ENCODE results near the gene HLA-B. TPM values are rescaled to one million over a fixed set of nuclear protein-coding genes. Genes with fewer than 3 reads are reported as not detected.

The HLA-B gene
- polyA plus RNA-seq, 4 donors = 282 to 2,421 (median 1,159) TPM

DNA sequence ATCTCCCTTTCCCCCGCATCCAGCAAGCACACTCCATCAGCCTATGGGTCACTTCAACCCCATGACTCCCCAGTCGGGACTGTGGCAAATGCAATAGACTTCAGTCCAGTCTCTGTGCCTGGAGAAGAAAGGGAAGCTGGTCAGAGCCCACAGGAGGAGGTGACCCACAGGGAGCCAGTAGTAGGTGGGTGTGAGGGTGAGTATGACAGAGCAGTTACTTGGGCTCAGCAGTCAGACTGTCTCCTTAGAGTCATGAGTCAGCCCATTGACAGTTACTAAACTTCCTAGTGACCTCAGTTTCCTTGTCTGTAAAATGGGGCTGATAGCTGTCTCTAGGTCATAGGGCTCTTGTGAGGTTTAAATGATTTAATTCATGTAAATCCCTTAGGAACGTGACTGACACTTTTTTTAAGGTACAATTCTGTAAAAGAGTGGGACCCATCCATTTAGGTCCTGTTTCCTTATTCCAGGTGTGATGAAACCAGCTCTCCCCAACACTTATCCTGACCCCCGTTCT lies 51.2 kb downstream of the HLA-B start:
- no peaks in the 10 kb centered on the region for H3K36me3 ChIP-seq (ENCODE audit: control insufficient read depth in 3 of 3, insufficient read depth in 2 of 3, low read depth in 1 of 3, low read length in 3 of 3)
- H3K9me3 ChIP-seq (ENCODE audit: control insufficient read depth in 2 of 2, insufficient read depth in 1 of 2, low read depth in 1 of 2, low read length in 1 of 2) = no peaks in the 10 kb centered on the region
- H3K4me3 ChIP-seq (ENCODE audit: low read depth in 1 of 3, low read length in 3 of 3) = no peak overlapping the region
- H3K27ac ChIP-seq (ENCODE audit: low read depth in 1 of 3, low read length in 2 of 3) = no peak overlapping the region
- FAIRE-seq = no peak
- 56 to 90% (median 61%) methylated on average over 4 of the region's 4 CpGs for WGBS, 3 donors
- no peak for DNase-seq
- peaks cover 0 to 37% (median 3%) of the 10 kb centered on the region in 3 donors for H3K27me3 ChIP-seq (ENCODE audit: control insufficient read depth in 3 of 3, insufficient read depth in 3 of 3, low read length in 3 of 3)
- H3K4me1 ChIP-seq (ENCODE audit: control insufficient read depth in 3 of 3, insufficient read depth in 2 of 3, low read depth in 1 of 3, low read length in 2 of 3) = no peaks in the 10 kb centered on the region

DNA sequence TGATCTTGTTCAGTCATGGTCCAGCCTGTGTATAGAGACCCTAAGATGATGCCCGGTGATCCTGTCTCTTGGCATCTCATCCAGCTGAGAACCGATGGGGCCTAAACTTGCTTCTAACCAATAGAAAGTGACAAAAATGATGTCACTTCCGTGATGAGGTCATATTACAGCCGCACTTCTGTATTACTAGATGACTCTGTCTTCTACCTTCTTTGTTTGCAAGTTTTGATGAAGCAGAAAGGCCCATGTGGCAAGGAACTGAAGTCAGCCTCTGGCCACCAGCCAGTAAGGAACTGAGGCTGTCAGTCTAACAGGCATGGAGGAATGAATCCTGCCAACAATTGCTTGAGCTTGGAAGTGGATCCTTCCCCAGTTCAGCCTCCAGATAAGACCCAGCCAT lies 52.3 kb downstream of the HLA-B start:
- FAIRE-seq = no peak
- no peak for DNase-seq
- no peak overlapping the region for H3K4me3 ChIP-seq (ENCODE audit: low read depth in 1 of 3, low read length in 3 of 3)
- H3K27ac ChIP-seq (ENCODE audit: low read depth in 1 of 3, low read length in 2 of 3) = no peak overlapping the region
- H3K9me3 ChIP-seq (ENCODE audit: control insufficient read depth in 2 of 2, insufficient read depth in 1 of 2, low read depth in 1 of 2, low read length in 1 of 2) = no peaks in the 10 kb centered on the region
- peaks cover 0 to 31% (median 3%) of the 10 kb centered on the region in 3 donors for H3K27me3 ChIP-seq (ENCODE audit: control insufficient read depth in 3 of 3, insufficient read depth in 3 of 3, low read length in 3 of 3)
- H3K36me3 ChIP-seq (ENCODE audit: control insufficient read depth in 3 of 3, insufficient read depth in 2 of 3, low read depth in 1 of 3, low read length in 3 of 3) = no peaks in the 10 kb centered on the region
- no peaks in the 10 kb centered on the region for H3K4me1 ChIP-seq (ENCODE audit: control insufficient read depth in 3 of 3, insufficient read depth in 2 of 3, low read depth in 1 of 3, low read length in 2 of 3)
- 69 to 74% (median 73%) methylated on average over 4 of the region's 4 CpGs for WGBS, 3 donors

Other genes starting within 250 kb of the HLA-B start
- gene C6orf15, start 244.6 kb downstream of the HLA-B start, polyA plus RNA-seq = not detected
- gene PSORS1C1, start 242.4 kb downstream of the HLA-B start, polyA plus RNA-seq = 10 to 100 TPM in 2 of 4 donors, 1 to 10 TPM in 1, under 1 TPM in 1; 0.19 to 40.5 (median 19.6) TPM
- under 1 TPM in 1 of 4 donors, not detected in 3; 0.07 TPM for gene CDSN, start 236.7 kb downstream of the HLA-B start, polyA plus RNA-seq
- gene PSORS1C2, start 218.1 kb downstream of the HLA-B start, polyA plus RNA-seq = not detected
- gene CCHCR1, start 199.4 kb downstream of the HLA-B start, polyA plus RNA-seq = 10 to 100 TPM; 13.2 to 29.0 (median 15.1) TPM
- gene TCF19, start 198.6 kb downstream of the HLA-B start, polyA plus RNA-seq = 10 to 100 TPM in 1 of 4 donors, 1 to 10 TPM in 3; 1.8 to 12.8 (median 4.9) TPM
- gene POU5F1, start 186.5 kb downstream of the HLA-B start, polyA plus RNA-seq = 10 to 100 TPM in 2 of 4 donors, 1 to 10 TPM in 1, under 1 TPM in 1; 0.10 to 32.0 (median 18.4) TPM
- gene HLA-C, start 85.1 kb downstream of the HLA-B start, polyA plus RNA-seq = 100 to 1,000 TPM; 219 to 486 (median 456) TPM
- 10 to 100 TPM in 3 of 4 donors, 1 to 10 TPM in 1; 3.1 to 28.6 (median 19.3) TPM for gene MICA, start 46.4 kb upstream of the HLA-B start, polyA plus RNA-seq
- gene MICB, start 141.0 kb upstream of the HLA-B start, polyA plus RNA-seq = 1 to 10 TPM in 3 of 4 donors, under 1 TPM in 1; 0.69 to 6.1 (median 2.0) TPM
- not detected for gene MCCD1, start 171.8 kb upstream of the HLA-B start, polyA plus RNA-seq
- 100 to 1,000 TPM; 307 to 440 (median 358) TPM for gene DDX39B, start 184.8 kb upstream of the HLA-B start, polyA plus RNA-seq
- gene ATP6V1G2, start 189.4 kb upstream of the HLA-B start, polyA plus RNA-seq = 1 to 10 TPM in 3 of 4 donors, under 1 TPM in 1; 0.81 to 6.3 (median 1.9) TPM
- 10 to 100 TPM; 26.2 to 47.3 (median 31.8) TPM for gene NFKBIL1, start 190.4 kb upstream of the HLA-B start, polyA plus RNA-seq
- gene LTA, start 215.1 kb upstream of the HLA-B start, polyA plus RNA-seq = 1 to 10 TPM in 1 of 4 donors, under 1 TPM in 1, not detected in 2; 0.24 to 1.0 TPM
- gene TNF, start 218.4 kb upstream of the HLA-B start, polyA plus RNA-seq = under 1 TPM in 3 of 4 donors, not detected in 1; 0.18 to 0.59 (median 0.45) TPM
- gene LTB, start 225.2 kb upstream of the HLA-B start, polyA plus RNA-seq = 10 to 100 TPM in 1 of 4 donors, 1 to 10 TPM in 3; 4.0 to 19.7 (median 8.0) TPM
- gene LST1, start 229.1 kb upstream of the HLA-B start, polyA plus RNA-seq = 10 to 100 TPM in 2 of 4 donors, 1 to 10 TPM in 2; 3.1 to 37.0 (median 14.5) TPM
- gene NCR3, start 235.8 kb upstream of the HLA-B start, polyA plus RNA-seq = 1 to 10 TPM in 1 of 4 donors, under 1 TPM in 1, not detected in 2; 0.33 to 1.4 TPM